Neural crest cell (in vitro differentiated cells): ENCODE results near the gene SCTR. TPM values are rescaled to one million over a fixed set of nuclear protein-coding genes. Genes with fewer than 3 reads are reported as not detected.

Source experiments
- DNase-seq: peaks from one replicate; pipeline ENCODE4 v3.0.0; 2021; ENCODE audit warnings: low read depth, mixed read lengths, low spot score
- H3K27ac Mint-ChIP-seq: one replicate; pipeline ENCODE4 v1.8.0; 2021; ENCODE audit warnings: mild to moderate bottlenecking, mixed read lengths; ENCODE audit not compliant: unreplicated experiment
- H3K27me3 Mint-ChIP-seq: 2 replicates; pipeline ENCODE4 v1.8.0; 2021; ENCODE audit warnings: low read depth, mild to moderate bottlenecking, mixed read lengths
- H3K36me3 Mint-ChIP-seq: 2 replicates; pipeline ENCODE4 v1.8.0; 2021; ENCODE audit warnings: low read depth, mild to moderate bottlenecking, mixed read lengths
- H3K4me1 Mint-ChIP-seq: 2 replicates; pipeline ENCODE4 v1.8.0; 2021; ENCODE audit warnings: mixed read lengths
- H3K4me3 Mint-ChIP-seq: one replicate; pipeline ENCODE4 v1.8.0; 2021; ENCODE audit warnings: mild to moderate bottlenecking, mixed read lengths
- H3K9me3 Mint-ChIP-seq: 2 replicates; pipeline ENCODE4 v1.8.0; 2021; ENCODE audit warnings: mixed read lengths
- CTCF ChIP-seq: fragments of 200-600 bp; sonication (generic); conservative IDR thresholded peaks from 2 replicates; pipeline ENCODE4 v1.5.0; 2021; ENCODE audit warnings: antibody characterized with exemption, mild to moderate bottlenecking
- total RNA-seq: library from RNA; stranded (reverse); gene quantifications from 2 replicates; pipeline ENCODE4 v1.2.1, GENCODE V29; 2021

SCTR gene
- total RNA-seq, 1 donor from 2014 or later: not detected

- Mint-ChIP-seq H3K36me3 (no peaks in the 10 kb centered on the region), H3K4me3 (no peak overlapping the region), H3K27ac (no peak overlapping the region), H3K27me3 (no peaks in the 10 kb centered on the region), H3K4me1 (no peaks in the 10 kb centered on the region), H3K9me3 (no peaks in the 10 kb centered on the region)
- no peak for TF ChIP-seq CTCF
- no peak for DNase-seq
Observed at GRCh38 chr2:119440873-119441272, 83.4 kb downstream of the SCTR start.

DNA sequence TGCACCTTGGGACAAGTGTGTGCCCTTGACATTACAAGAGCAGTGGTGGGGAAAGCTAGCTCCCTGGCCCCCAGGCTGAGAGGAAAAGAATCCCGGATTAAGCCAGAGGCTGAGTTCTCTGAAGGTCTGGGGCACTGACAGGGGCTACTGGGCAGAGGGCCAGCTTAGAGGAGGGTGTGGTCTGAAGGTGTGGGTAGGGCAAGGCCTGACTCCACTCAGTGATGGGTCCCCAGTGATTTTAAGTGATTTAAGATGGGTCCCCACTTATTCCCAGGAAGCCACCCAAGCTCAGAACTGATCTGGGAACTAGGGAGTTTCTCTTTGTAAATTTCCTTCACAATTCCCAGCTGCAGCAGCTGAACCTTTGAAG, 83.8 kb downstream of the SCTR start:
- H3K27me3 Mint-ChIP-seq: no peaks in the 10 kb centered on the region
- DNase-seq: no peak
- H3K27ac Mint-ChIP-seq: peak overlapping the region; percentile 27
- no peaks in the 10 kb centered on the region for H3K4me1 Mint-ChIP-seq
- no peak for TF ChIP-seq CTCF
- no peaks in the 10 kb centered on the region for H3K9me3 Mint-ChIP-seq
- H3K4me3 Mint-ChIP-seq: no peak overlapping the region
- no peaks in the 10 kb centered on the region for H3K36me3 Mint-ChIP-seq

DNA sequence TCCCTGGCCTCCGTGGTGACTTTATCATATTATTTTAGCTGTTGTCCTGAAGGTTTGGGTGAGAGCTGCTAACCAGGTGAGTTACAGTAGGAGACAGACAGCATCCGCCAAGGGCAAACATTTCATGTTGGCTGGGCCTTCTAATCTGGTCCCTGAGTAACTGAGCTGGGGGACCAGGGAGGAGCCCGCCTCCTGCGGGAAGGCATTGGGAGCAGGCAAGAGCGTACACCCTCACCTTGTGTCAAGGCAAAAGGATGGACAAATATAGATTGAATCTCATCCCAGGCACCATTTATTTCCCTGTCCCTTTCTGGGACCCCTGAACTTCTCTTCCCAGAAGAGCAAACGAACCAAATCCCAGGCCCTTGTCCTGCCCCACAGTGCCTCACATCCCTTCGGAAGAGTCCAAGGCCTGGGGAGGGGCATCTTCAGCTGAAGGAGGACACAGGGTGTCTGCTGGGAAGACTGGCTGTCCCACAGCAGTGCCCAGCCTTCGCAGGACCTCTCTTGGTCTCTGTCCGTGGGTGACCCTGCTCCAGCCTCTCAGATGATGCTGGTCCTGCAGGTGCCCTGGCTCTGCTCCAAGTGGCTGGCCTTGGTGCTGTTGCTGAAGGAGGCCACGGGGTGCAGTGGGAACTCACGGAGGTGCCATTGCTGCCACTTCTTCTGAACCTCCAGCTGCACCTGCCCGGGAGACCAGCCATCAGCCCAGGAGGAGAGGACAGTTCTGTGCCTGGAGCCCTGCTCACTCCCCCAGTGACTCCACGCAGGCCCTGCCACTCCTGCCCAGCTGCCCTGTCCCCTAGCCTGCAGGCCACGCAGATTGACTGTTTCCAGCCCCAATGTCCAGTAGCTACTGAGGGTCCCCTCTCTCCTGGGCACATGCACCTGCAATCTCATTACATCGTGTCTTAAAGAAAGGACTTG, 84.4 kb downstream of the SCTR start:
- H3K27ac Mint-ChIP-seq: peak overlapping the region; percentile 27

GRCh38 chr2:119438726-119439284, 85.5 kb downstream of the SCTR start:
- Mint-ChIP-seq H3K27ac (no peak overlapping the region), H3K27me3 (peaks cover 4% of the 10 kb centered on the region)

More for the DNA sequence above, 84.4 kb downstream of the SCTR start:
- Mint-ChIP-seq H3K9me3 (no peaks in the 10 kb centered on the region), H3K4me1 (no peaks in the 10 kb centered on the region), H3K27me3 (no peaks in the 10 kb centered on the region), H3K4me3 (no peak overlapping the region), H3K36me3 (no peaks in the 10 kb centered on the region)
- no peak for DNase-seq
- TF ChIP-seq CTCF: no peak

GRCh38 chr2:119438128-119438656, 86.1 kb downstream of the SCTR start:
- Mint-ChIP-seq H3K27ac (no peak overlapping the region), H3K4me1 (peaks cover 11% of the 10 kb centered on the region), H3K36me3 (no peaks in the 10 kb centered on the region), H3K27me3 (peaks cover 10% of the 10 kb centered on the region), H3K9me3 (no peaks in the 10 kb centered on the region), H3K4me3 (no peak overlapping the region)
- no peak for TF ChIP-seq CTCF
- no peak for DNase-seq

More at GRCh38 chr2:119438726-119439284, 85.5 kb downstream of the SCTR start:
- DNase-seq: no peak
- H3K4me1 Mint-ChIP-seq: peaks cover 5% of the 10 kb centered on the region
- no peak for TF ChIP-seq CTCF
- H3K36me3 Mint-ChIP-seq: no peaks in the 10 kb centered on the region
- H3K4me3 Mint-ChIP-seq: no peak overlapping the region
- no peaks in the 10 kb centered on the region for H3K9me3 Mint-ChIP-seq
